Measurements from ENCODE around the gene KCNJ2. TPM values are rescaled to one million over a fixed set of nuclear protein-coding genes. Genes with fewer than 3 reads are reported as not detected.

KCNJ2 gene
- total and polyA plus RNA-seq, 2 donors (not counting 1 experiment from before 2014, with no cell fraction given), result not detected

DNA sequence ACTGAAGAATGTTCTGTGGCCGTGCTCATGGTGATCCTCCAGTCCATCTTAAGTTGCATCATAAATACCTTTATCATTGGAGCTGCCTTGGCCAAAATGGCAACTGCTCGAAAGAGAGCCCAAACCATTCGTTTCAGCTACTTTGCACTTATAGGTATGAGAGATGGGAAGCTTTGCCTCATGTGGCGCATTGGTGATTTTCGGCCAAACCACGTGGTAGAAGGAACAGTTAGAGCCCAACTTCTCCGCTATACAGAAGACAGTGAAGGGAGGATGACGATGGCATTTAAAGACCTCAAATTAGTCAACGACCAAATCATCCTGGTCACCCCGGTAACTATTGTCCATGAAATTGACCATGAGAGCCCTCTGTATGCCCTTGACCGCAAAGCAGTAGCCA, 36.8 kb upstream of the KCNJ2 start:
- intact Hi-C loops (cut with micrococcal nuclease), result no loop called here
- H3K79me2 ChIP-seq (ENCODE audit: control insufficient read depth, insufficient read depth, low read length), result no peaks in the 10 kb centered on the region
- no peak overlapping the region for H3K9ac ChIP-seq (ENCODE audit: low read length)
- Mint-ChIP-seq H3K27me3 (peaks cover 7% of the 10 kb centered on the region), H3K9me3 (ENCODE audit: insufficient read depth) (no peaks in the 10 kb centered on the region), H3K4me1 (peaks cover 6% of the 10 kb centered on the region), H3K27ac (no peak overlapping the region), H3K4me3 (no peak overlapping the region)
- H3K4me1 ChIP-seq (ENCODE audit: control insufficient read depth in 2 of 2, insufficient read depth in 2 of 2, low read length in 2 of 2), result peaks cover 0 to 5% of the 10 kb centered on the region in 2 donors
- POLR2A ChIA-PET, result no interaction called here
- H2AFZ ChIP-seq (ENCODE audit: insufficient read depth, low read depth, low read length, poor library complexity, severe bottlenecking), result no peak overlapping the region
- DNase-seq (no peak), ATAC-seq (ENCODE audit: low read depth) (no peak)
- H3K4me2 ChIP-seq (replicated peaks; ENCODE audit: low read depth, low read length, poor library complexity, severe bottlenecking), result no peak overlapping the region
- TF ChIP-seq EZH2 (IDR thresholded peaks at IDR 0.05; ENCODE audit: borderline replicate concordance, insufficient read depth, low read depth, low read length, poor library complexity, severe bottlenecking) (no peak), CTCF (IDR thresholded peaks at IDR 0.05) (no peak)
- H3K9me3 ChIP-seq (ENCODE audit: control extremely low read depth in 1 of 3, control insufficient read depth in 2 of 3, insufficient read depth in 1 of 3, low read length in 2 of 3), result peaks cover 0 to 4% (median 0%) of the 10 kb centered on the region in 3 donors
- H4K20me1 ChIP-seq (ENCODE audit: control insufficient read depth, insufficient read depth, low read length, poor library complexity, severe bottlenecking), result no peaks in the 10 kb centered on the region
- CTCF ChIA-PET, result no interaction called here
- WGBS (ENCODE audit: insufficient coverage), result 100% methylated on average over 4 of the region's 11 CpGs
- H3K27ac ChIP-seq (ENCODE audit: low read length in 2 of 2), result no peak overlapping the region
- no peaks in the 10 kb centered on the region for H3K27me3 ChIP-seq (replicated peaks in 1 of 4; ENCODE audit: control extremely low read depth in 1 of 4, control insufficient read depth in 3 of 4, insufficient read depth in 4 of 4, low read length in 3 of 4)
- H3K36me3 ChIP-seq (replicated peaks in 1 of 2; ENCODE audit: control extremely low read depth in 1 of 2, control insufficient read depth in 1 of 2, extremely low read depth in 1 of 2, insufficient read depth in 2 of 2, low read length in 1 of 2), result no peaks in the 10 kb centered on the region
- no peak overlapping the region for H3K4me3 ChIP-seq (ENCODE audit: control extremely low read depth in 1 of 5, extremely low read depth in 1 of 5, insufficient read depth in 1 of 5, low read depth in 2 of 5, low read length in 4 of 5)

- no peaks in the 10 kb centered on the region for H4K20me1 ChIP-seq (ENCODE audit: control insufficient read depth, insufficient read depth, low read length, poor library complexity, severe bottlenecking)
- CTCF ChIA-PET, result interaction anchor here (2.1 kb wide), 1 partner anchor 10 kb away, joined by 4 read pairs; no protein-coding TSS in a partner anchor
- no peak overlapping the region for H3K4me2 ChIP-seq (replicated peaks; ENCODE audit: low read depth, low read length, poor library complexity, severe bottlenecking)
- Mint-ChIP-seq H3K4me3 (no peak overlapping the region), H3K27me3 (peaks cover 7% of the 10 kb centered on the region), H3K4me1 (peaks cover 15% of the 10 kb centered on the region), H3K9me3 (ENCODE audit: insufficient read depth) (no peaks in the 10 kb centered on the region), H3K27ac (no peak overlapping the region)
- H3K9ac ChIP-seq (ENCODE audit: low read length), result no peak overlapping the region
- no peak overlapping the region for H2AFZ ChIP-seq (ENCODE audit: insufficient read depth, low read depth, low read length, poor library complexity, severe bottlenecking)
- TF ChIP-seq EZH2 (IDR thresholded peaks at IDR 0.05; ENCODE audit: borderline replicate concordance, insufficient read depth, low read depth, low read length, poor library complexity, severe bottlenecking), result no peak
- TF ChIP-seq CTCF (IDR thresholded peaks at IDR 0.05), result no peak
- intact Hi-C loops (cut with micrococcal nuclease), result no loop called here
- 96% methylated on average over 8 of the region's 8 CpGs for WGBS (ENCODE audit: insufficient coverage)
- H3K36me3 ChIP-seq (replicated peaks in 1 of 2; ENCODE audit: control extremely low read depth in 1 of 2, control insufficient read depth in 1 of 2, extremely low read depth in 1 of 2, insufficient read depth in 2 of 2, low read length in 1 of 2), result no peaks in the 10 kb centered on the region
- DNase-seq (no peak), ATAC-seq (ENCODE audit: low read depth) (no peak)
- H3K79me2 ChIP-seq (ENCODE audit: control insufficient read depth, insufficient read depth, low read length), result no peaks in the 10 kb centered on the region
- H3K27ac ChIP-seq (ENCODE audit: low read length in 2 of 2), result no peak overlapping the region
- H3K9me3 ChIP-seq (ENCODE audit: control extremely low read depth in 1 of 3, control insufficient read depth in 2 of 3, insufficient read depth in 1 of 3, low read length in 2 of 3), result peaks cover 0 to 4% (median 0%) of the 10 kb centered on the region in 3 donors
- POLR2A ChIA-PET, result no interaction called here
- H3K27me3 ChIP-seq (replicated peaks in 1 of 4; ENCODE audit: control extremely low read depth in 1 of 4, control insufficient read depth in 3 of 4, insufficient read depth in 4 of 4, low read length in 3 of 4), result no peaks in the 10 kb centered on the region
- no peak overlapping the region for H3K4me3 ChIP-seq (ENCODE audit: control extremely low read depth in 1 of 5, extremely low read depth in 1 of 5, insufficient read depth in 1 of 5, low read depth in 2 of 5, low read length in 4 of 5)
- H3K4me1 ChIP-seq (ENCODE audit: control insufficient read depth in 2 of 2, insufficient read depth in 2 of 2, low read length in 2 of 2), result peaks cover 5 to 8% of the 10 kb centered on the region in 2 donors
Measured at GRCh38 chr17:70134042-70134441, 35.3 kb upstream of the KCNJ2 start.
